K562 (cell line): ENCODE measurements around the gene KIFAP3. TPM values are rescaled to one million over a fixed set of nuclear protein-coding genes. Genes with fewer than 3 reads are reported as not detected.
A peak's percentile ranks its signal among the peaks of the same experiment; 100 is the strongest.

Experiments used
- ATAC-seq: fragments of 200-7000 bp; cut with Tn5 transposase; 3 replicates; pipeline ENCODE4 v1.9.1; 2020; ENCODE audit warnings: moderate library complexity
- BruUV-seq: library from RNA; stranded (reverse); fragments of 400-500 nt; replicated peaks from 2 replicates; lab custom pipeline; 2021; lab: Mats Ljungman, UMichigan
- CTCF ChIA-PET: fragments of 300-600 bp; formaldehyde crosslinking; extraction: SDS; loops from one replicate; lab custom pipeline; 2021; ENCODE audit warnings: low intra/inter-chr PET ratio; lab: Yijun Ruan, JAX
- POLR2A ChIA-PET: fragments of 300-600, 350-650 bp; sonication (Branson Sonifier 250); formaldehyde crosslinking; extraction: SDS; loops from one replicate; lab custom pipeline; 2021; ENCODE audit warnings: antibody characterized with exemption, inconsistent platforms; lab: Yijun Ruan, JAX
- DNase-seq, 4 experiments: peaks; one replicate each; pipeline versions ENCODE4 v3.0.0 to v3.0.0-alpha.2; 2011 to 2018; ENCODE audit warnings: low spot score in 3 of 4, mixed read lengths in 3 of 4; ENCODE audit errors: extremely low read depth in 1 of 4
- FAIRE-seq: peaks from 2 replicates; lab custom pipeline; 2011; peaks lifted over from hg19 to GRCh38; lab: Jason Lieb, UNC
- H2AFZ ChIP-seq: 2 replicates; pipeline ENCODE4 v1.6.0; 2011; ENCODE audit warnings: low read depth, low read length, control low read depth, inconsistent platforms
- H3K27ac ChIP-seq: fragments of 200-600 bp; 3 replicates; pipeline ENCODE4 v1.8.0; 2011; ENCODE audit warnings: low read depth, mild to moderate bottlenecking, control low read depth, inconsistent platforms, low read length, moderate library complexity, mixed read lengths; ENCODE audit errors: extremely low read depth
- H3K27me3 ChIP-seq, 2 experiments: fragments of 300-600 bp in 1 of 2; 2 replicates in 1 of 2; 3 replicates in 1 of 2; pipeline versions ENCODE4 v1.6.0 to v1.8.0; 2011; ENCODE audit warnings: inconsistent platforms in 2 of 2, low read length in 2 of 2, mild to moderate bottlenecking in 1 of 2, mixed read lengths in 1 of 2, moderate library complexity in 1 of 2; ENCODE audit not compliant: control insufficient read depth in 2 of 2, insufficient read depth in 2 of 2
- H3K36me3 ChIP-seq: fragments of 300-600 bp; 3 replicates; pipeline ENCODE4 v1.8.0; 2011; ENCODE audit warnings: mild to moderate bottlenecking, low read length, inconsistent platforms; ENCODE audit not compliant: control insufficient read depth, insufficient read depth
- H3K4me1 ChIP-seq, 2 experiments: fragments of 200-600 bp in 1 of 2; replicated peaks in 1 of 2; 2 replicates in 1 of 2; 3 replicates in 1 of 2; pipeline versions ENCODE4 v1.5.1 to v1.8.0; 2011; ENCODE audit warnings: inconsistent platforms in 2 of 2, low read length in 2 of 2, mild to moderate bottlenecking in 1 of 2, mixed read lengths in 1 of 2, moderate library complexity in 1 of 2; ENCODE audit not compliant: control insufficient read depth in 2 of 2, insufficient read depth in 2 of 2
- H3K4me2 ChIP-seq: 2 replicates; pipeline ENCODE4 v1.6.1; 2011; ENCODE audit warnings: low read length, control low read depth, inconsistent platforms, mixed read lengths; ENCODE audit not compliant: insufficient read depth
- H3K4me3 ChIP-seq: fragments of 200-600 bp; sonication (generic), shearing (Covaris generic); 2 replicates; pipeline ENCODE4 v1.5.1; 2016; ENCODE audit warnings: control low read depth, inconsistent platforms
- H3K79me2 ChIP-seq: fragments of 200-600 bp; 3 replicates; pipeline ENCODE4 v1.8.0; 2011; ENCODE audit warnings: low read length, inconsistent platforms; ENCODE audit not compliant: control insufficient read depth, insufficient read depth
- H3K9ac ChIP-seq, 2 experiments: 2 replicates each; pipeline versions ENCODE4 v1.6.0 to v1.6.1; 2011; ENCODE audit warnings: low read depth in 2 of 2, low read length in 2 of 2, control low read depth in 1 of 2, inconsistent platforms in 1 of 2, mild to moderate bottlenecking in 1 of 2, mixed read lengths in 1 of 2; ENCODE audit not compliant: insufficient read depth in 1 of 2
- H3K9me1 ChIP-seq: one replicate; pipeline ENCODE4 v1.6.0; 2011; ENCODE audit warnings: inconsistent platforms, mild to moderate bottlenecking, low read length, moderate library complexity; ENCODE audit not compliant: control insufficient read depth, insufficient read depth
- H3K9me3 ChIP-seq: replicated peaks from 2 replicates; pipeline ENCODE4 v1.5.1; 2011; ENCODE audit warnings: low read depth, low read length, inconsistent platforms; ENCODE audit not compliant: control insufficient read depth, insufficient read depth
- H4K20me1 ChIP-seq: replicated peaks from 2 replicates; pipeline ENCODE4 v1.6.1; 2011; ENCODE audit warnings: low read length, inconsistent platforms, mixed read lengths; ENCODE audit not compliant: control insufficient read depth, insufficient read depth
- HDAC6 ChIP-seq: IDR thresholded peaks from 2 replicates; pipeline ENCODE4 v1.6.1; 2012; ENCODE audit warnings: low read depth, mild to moderate bottlenecking, control low read depth, inconsistent platforms, low read length, moderate library complexity
- PBX2 ChIP-seq, 2 experiments: IDR thresholded peaks in 1 of 2; conservative IDR thresholded peaks in 1 of 2; 2 replicates each; pipeline ENCODE4 v1.6.1; 2016; ENCODE audit warnings: low read depth in 2 of 2, mild to moderate bottlenecking in 1 of 2, missing compliant biosample characterization in 1 of 2, missing genetic modification characterization in 1 of 2, moderate library complexity in 1 of 2
- WGBS: fragments of 100-300 bp; shearing (Covaris generic); methylation state at CpG from one replicate; pipeline ENCODE4 v1.1.6; 2016; ENCODE audit warnings: low coverage, mixed read lengths; ENCODE audit not compliant: insufficient coverage; ENCODE audit errors: missing lambda C conversion rate; 5-methylcytosine and 5-hydroxymethylcytosine counted together
- in situ Hi-C: fragments of 300-500 bp; cut with MboI; formaldehyde crosslinking; loops from 4 replicates; pipeline ENCODE4 v1.15.0; 2018; ENCODE audit warnings: inconsistent platforms, mixed read lengths
- intact Hi-C: fragments of 100-400 bp; cut with micrococcal nuclease; formaldehyde crosslinking; loops from 2 replicates; pipeline ENCODE4 v1.14.2; 2022
- polyA plus RNA-seq, 8 experiments: library from polyadenylated mRNA; depleted of rRNA in 4 of 8; stranded (reverse) in 5 of 8; unstranded in 3 of 8; fragments of >200 nt; fragmentation: Nextera tagmentation in 2 of 8; fragmentation: Illumina TruSeq in 1 of 8; extraction: Ambion mirVana in 2 of 8; extraction: Trizol in 1 of 8; gene quantifications; 2 replicates each; pipeline versions ENCODE4 v1.2.1 to v1.2.3, GENCODE V29; 2011 to 2014; ENCODE audit warnings: inconsistent platforms in 1 of 8, missing spikeins in 1 of 8
- total RNA-seq, 7 experiments: library from RNA; depleted of rRNA in 6 of 7; stranded (reverse); fragments of >200 nt in 6 of 7; fragmentation: Illumina TruSeq in 2 of 7; extraction: Trizol in 2 of 7; gene quantifications; 2 replicates each; pipeline versions ENCODE4 v1.2.1 to v1.2.3, GENCODE V29; 2011 to 2021; ENCODE audit warnings: low replicate concordance in 1 of 7

KIFAP3 gene
- total and polyA plus RNA-seq, 9 of the 15 experiments (the other 6 are each of a cell fraction or from before 2014, with no cell fraction given): 8.8 to 17.5 (median 11.8) TPM

- no peaks in the 10 kb centered on the region for H3K79me2 ChIP-seq
- TF ChIP-seq HDAC6: no peak
- no peak for TF ChIP-seq PBX2 (CRISPR knock-in tag; IDR thresholded peaks at IDR 0.05; ENCODE audit: low read depth)
- peak; percentile 43; the same call in 1 of the 2 replicates for TF ChIP-seq PBX2 (tag; conservative IDR thresholded peaks at IDR 0.05; ENCODE audit: low read depth)
- no peaks in the 10 kb centered on the region for H3K9me3 ChIP-seq
- in situ Hi-C loops (no loop called here), intact Hi-C loops (no loop called here)
- BruUV-seq: no TSS peak
- WGBS: 79% methylated on average over 4 of the region's 4 CpGs
- FAIRE-seq (no peak), ATAC-seq (peak; percentile 40; the same call in 2 of the 3 replicates), DNase-seq (no peak)
- H3K4me1 ChIP-seq: no peaks in the 10 kb centered on the region; a peak in 1 of 5 replicates
- no peak overlapping the region for H3K27ac ChIP-seq
- H2AFZ ChIP-seq: no peak overlapping the region
- no peak overlapping the region for H3K4me2 ChIP-seq
- H3K4me3 ChIP-seq: no peak overlapping the region
- CTCF ChIA-PET: no interaction called here
- peaks cover 40% of the 10 kb centered on the region for H3K36me3 ChIP-seq
- no peaks in the 10 kb centered on the region for H4K20me1 ChIP-seq
- H3K27me3 ChIP-seq: no peaks in the 10 kb centered on the region
- H3K9me1 ChIP-seq: no peaks in the 10 kb centered on the region
- no peak overlapping the region for H3K9ac ChIP-seq
- POLR2A ChIA-PET: interaction anchor here (1.3 kb wide), 1 partner anchor 15 kb away, joined by 3 read pairs; the partner anchor contains the start of gene SCYL3
Measured at GRCh38 chr1:169878498-169878897, 196.0 kb downstream of the KIFAP3 start.
